Left lung (tissue), 10 donors: ENCODE measurements around the gene PALM3. TPM values are rescaled to one million over a fixed set of nuclear protein-coding genes. Genes with fewer than 3 reads are reported as not detected.
"Not testable (repeated sequence)": the region's sequence is repeated elsewhere in the genome, so short reads cannot be mapped to it uniquely, and the experiment has no call there.

Experiments
- ATAC-seq: fragments of 200-7000 bp; cut with Tn5 transposase; one replicate; pipeline ENCODE4 v1.9.1; 2020; ENCODE audit warnings: moderate library complexity
- DNase-seq, 4 donors: peaks; one replicate each; pipeline ENCODE4 v3.0.0-alpha.2; 2013 to 2020
- H3K27ac ChIP-seq, 2 donors: fragments of 200-600 bp; sonication (generic) in 1 of 2; one replicate each; pipeline versions ENCODE4 v1.5.0 to v1.8.0; 2020 to 2021
- H3K27me3 ChIP-seq, 2 donors: fragments of 200-600 bp; sonication (generic) in 1 of 2; one replicate each; pipeline versions ENCODE4 v1.5.0 to v1.8.0; 2020 to 2021
- H3K36me3 ChIP-seq, 2 donors: fragments of 200-600 bp; sonication (generic) in 1 of 2; one replicate each; pipeline versions ENCODE4 v1.5.0 to v1.8.0; 2020 to 2021
- H3K4me1 ChIP-seq, 2 donors: fragments of 200-600 bp; one replicate each; pipeline ENCODE4 v1.8.0; 2021
- H3K4me3 ChIP-seq, 2 donors: fragments of 200-600 bp; sonication (generic) in 1 of 2; one replicate each; pipeline versions ENCODE4 v1.5.0 to v1.8.0; 2020 to 2021; ENCODE audit warnings: mild to moderate bottlenecking in 1 of 2
- H3K9me3 ChIP-seq, 2 donors: fragments of 200-600 bp; sonication (generic) in 1 of 2; one replicate each; pipeline versions ENCODE4 v1.5.0 to v1.8.0; 2020 to 2021
- intact Hi-C, 2 donors: fragments of 100-400 bp; cut with DNase I; formaldehyde crosslinking; loops; one replicate each; pipeline versions ENCODE4 v1.11.2 to v1.14.2; 2022
- polyA plus RNA-seq, 6 donors: library from polyadenylated mRNA; unstranded; fragments of 120-200 nt; gene quantifications; one replicate each; pipeline ENCODE4 v1.2.1, GENCODE V29; 2013; ENCODE audit not compliant: insufficient read length in 6 of 6
- total RNA-seq, 2 donors: library from RNA; stranded (reverse); fragmentation: NEBNext Ultra II Directional; extraction: Animal tissue kit (Norgen Biotek cat#: 25700); gene quantifications; one replicate each; pipeline ENCODE4 v1.2.1, GENCODE V29; 2021
- TF ChIP-seq, protein P1 (sequence below), 2 donors: fragments of 200-600 bp; sonication (generic) in 1 of 2; IDR thresholded peaks; one replicate each; pipeline versions ENCODE4 v1.5.0 to v1.8.0; 2021; ENCODE audit warnings: antibody characterized with exemption in 2 of 2
- donor health status: DM: no; HTN: yes; CAD: no.
- donor health status: DM: no; HTN: no; CAD: no.

PALM3 gene
- total and polyA plus RNA-seq, 8 donors, result 6.0 to 26.6 (median 15.7) TPM

DNA sequence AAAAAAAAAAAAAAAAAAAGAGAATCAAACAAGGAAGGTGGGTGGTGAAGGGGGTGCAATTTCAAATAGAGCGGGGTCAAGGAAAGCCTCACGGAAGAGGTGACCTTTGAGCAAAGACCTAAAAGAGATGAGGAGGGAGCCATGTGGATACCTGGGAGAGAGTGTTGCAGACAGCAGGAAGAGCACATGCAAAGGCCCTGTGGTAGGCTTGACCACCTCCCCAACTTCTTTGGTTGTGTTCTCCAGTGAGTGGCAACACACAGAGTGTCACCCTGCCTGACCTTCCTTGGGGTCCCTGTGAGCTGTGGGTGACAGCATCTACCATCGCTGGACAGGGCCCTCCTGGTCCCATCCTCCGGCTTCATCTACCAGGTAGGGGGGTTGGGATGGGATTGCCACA, 11.4 kb downstream of the PALM3 start:
- TF ChIP-seq, protein P1, sequence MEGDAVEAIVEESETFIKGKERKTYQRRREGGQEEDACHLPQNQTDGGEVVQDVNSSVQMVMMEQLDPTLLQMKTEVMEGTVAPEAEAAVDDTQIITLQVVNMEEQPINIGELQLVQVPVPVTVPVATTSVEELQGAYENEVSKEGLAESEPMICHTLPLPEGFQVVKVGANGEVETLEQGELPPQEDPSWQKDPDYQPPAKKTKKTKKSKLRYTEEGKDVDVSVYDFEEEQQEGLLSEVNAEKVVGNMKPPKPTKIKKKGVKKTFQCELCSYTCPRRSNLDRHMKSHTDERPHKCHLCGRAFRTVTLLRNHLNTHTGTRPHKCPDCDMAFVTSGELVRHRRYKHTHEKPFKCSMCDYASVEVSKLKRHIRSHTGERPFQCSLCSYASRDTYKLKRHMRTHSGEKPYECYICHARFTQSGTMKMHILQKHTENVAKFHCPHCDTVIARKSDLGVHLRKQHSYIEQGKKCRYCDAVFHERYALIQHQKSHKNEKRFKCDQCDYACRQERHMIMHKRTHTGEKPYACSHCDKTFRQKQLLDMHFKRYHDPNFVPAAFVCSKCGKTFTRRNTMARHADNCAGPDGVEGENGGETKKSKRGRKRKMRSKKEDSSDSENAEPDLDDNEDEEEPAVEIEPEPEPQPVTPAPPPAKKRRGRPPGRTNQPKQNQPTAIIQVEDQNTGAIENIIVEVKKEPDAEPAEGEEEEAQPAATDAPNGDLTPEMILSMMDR (IDR thresholded peaks at IDR 0.05), result no peak
- H3K4me3 ChIP-seq, result no peak overlapping the region
- ATAC-seq, result no peak
- peaks cover 0 to 60% of the 10 kb centered on the region in 2 donors for H3K36me3 ChIP-seq
- no peak overlapping the region for H3K27ac ChIP-seq
- H3K27me3 ChIP-seq, result no peaks in the 10 kb centered on the region
- intact Hi-C loops, result no loop called here
- no peaks in the 10 kb centered on the region for H3K4me1 ChIP-seq
- no peak for DNase-seq
- no peaks in the 10 kb centered on the region for H3K9me3 ChIP-seq

DNA sequence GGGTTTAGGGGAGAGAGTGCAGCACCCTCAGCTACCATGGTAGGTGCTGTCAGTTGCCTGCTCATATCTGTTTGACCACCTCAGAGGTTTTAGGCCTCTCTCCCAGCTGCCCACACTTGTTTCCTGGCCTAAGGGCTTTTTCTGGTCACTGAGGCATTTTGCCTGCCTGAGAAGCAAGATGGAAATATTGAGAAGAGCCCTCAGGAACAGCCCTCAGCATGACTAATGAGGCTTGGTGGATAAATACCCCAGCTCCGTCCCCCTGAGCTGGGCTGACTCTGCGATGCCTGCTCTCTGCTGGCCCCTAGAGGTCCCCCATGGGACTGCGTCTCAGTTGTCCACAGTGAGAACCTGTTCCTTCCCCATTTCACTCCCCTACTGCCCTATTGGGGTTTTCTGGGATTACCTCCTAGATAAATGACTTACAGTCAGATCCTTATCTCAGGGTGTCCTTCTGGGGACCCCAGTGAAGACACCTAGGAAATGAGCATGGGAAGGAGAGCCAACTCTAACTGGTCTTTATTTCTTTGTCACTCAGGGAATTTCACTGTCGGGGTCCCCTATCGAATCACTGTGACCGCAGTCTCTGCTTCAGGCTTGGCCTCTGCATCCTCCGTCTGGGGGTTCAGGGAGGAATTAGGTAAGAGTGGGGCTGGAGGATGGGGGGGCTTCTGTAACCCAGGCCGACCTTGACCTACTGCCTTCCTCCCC, 13.3 kb downstream of the PALM3 start:
- H3K36me3 ChIP-seq, result peaks cover 0 to 67% of the 10 kb centered on the region in 2 donors
- H3K4me3 ChIP-seq, result no peak overlapping the region
- intact Hi-C loops, result no loop called here
- H3K9me3 ChIP-seq, result no peaks in the 10 kb centered on the region
- DNase-seq (peak in 1 of 4 donors; percentile 87), ATAC-seq (peak; percentile 93)
- H3K27me3 ChIP-seq, result no peaks in the 10 kb centered on the region
- TF ChIP-seq, protein P1 (IDR thresholded peaks at IDR 0.05), result peak; percentile 85 to 92
- no peaks in the 10 kb centered on the region for H3K4me1 ChIP-seq
- H3K27ac ChIP-seq, result no peak overlapping the region

DNA sequence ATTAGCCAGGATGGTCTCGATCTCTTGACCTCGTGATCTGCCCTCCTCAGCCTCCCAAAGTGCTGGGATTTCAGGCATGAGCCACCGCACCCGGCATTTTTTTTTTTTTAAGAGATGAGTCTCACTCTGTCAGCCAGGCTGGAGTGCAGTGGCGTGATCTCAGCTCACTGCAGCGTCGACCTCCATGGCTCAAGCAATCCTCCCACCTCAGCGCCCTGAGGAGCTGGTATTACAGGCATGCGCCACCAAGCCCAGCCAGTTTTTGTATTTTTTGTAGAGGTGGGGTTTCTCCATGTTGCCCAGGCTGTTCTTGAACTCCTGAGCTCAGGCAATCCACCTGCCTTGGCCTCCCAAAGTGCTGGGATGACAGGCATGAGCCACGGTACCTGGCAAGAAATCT, 14.0 kb downstream of the PALM3 start:
- H3K36me3 ChIP-seq, result peaks cover 0 to 61% of the 10 kb centered on the region in 2 donors
- H3K27me3 ChIP-seq, H3K4me3 ChIP-seq, H3K9me3 ChIP-seq, DNase-seq, H3K27ac ChIP-seq, ATAC-seq, intact Hi-C loops, H3K4me1 ChIP-seq: not testable (repeated sequence)

DNA sequence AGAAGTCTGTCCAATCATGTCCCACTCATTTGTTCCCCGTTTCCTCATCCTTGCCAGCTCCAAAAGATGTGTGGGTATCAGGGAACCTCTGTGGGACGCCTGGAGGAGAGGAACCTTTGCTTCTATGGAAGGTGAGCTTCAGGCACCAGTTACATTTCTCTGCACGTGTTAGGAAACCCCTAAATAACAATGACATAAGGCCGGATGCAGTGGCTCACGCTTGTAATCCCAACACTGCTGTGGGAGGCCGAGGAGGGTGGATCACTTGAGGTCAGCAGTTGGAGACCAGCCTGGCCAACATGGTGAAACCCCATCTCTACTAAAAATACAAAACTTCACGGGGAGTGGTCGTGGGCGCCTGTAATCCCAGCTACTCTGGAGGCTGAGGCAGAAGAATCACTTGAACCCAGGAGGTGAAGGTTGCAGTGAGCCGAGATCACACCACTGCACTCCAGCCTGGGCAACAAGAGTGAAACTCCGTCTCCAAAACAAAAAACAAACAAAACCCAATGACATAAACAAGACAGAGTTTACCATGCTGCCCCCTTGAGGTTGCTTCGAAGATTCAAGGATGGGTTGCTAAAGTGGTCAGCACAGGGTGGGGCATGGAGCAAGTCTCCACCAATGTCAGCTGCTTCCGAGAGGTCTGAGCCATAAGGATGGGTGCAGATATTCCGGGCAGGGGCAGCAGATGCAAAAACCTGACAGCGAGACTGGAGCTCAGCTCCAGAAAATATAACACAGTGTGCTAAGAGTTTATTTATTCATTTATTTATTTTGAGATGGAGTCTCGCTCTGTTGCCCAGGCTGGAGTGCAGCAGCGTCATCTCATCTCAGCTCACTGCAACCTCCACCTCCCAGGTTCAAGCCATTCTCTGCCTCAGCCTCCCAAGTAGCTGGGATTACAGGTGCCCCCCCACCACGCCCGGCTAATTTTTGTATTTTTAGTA, 18.9 kb downstream of the PALM3 start:
- ATAC-seq (peak; percentile 84), DNase-seq (peak in 1 of 4 donors; percentile 73)
- H3K4me3 ChIP-seq, intact Hi-C loops, H3K9me3 ChIP-seq, H3K4me1 ChIP-seq, H3K27me3 ChIP-seq: not testable (repeated sequence)
- TF ChIP-seq, protein P1 (IDR thresholded peaks at IDR 0.05), result peak; percentile 26 to 63
- peaks cover 0 to 55% of the 10 kb centered on the region in 2 donors for H3K36me3 ChIP-seq
- peak overlapping the region in 1 of 2 donors; percentile 24 for H3K27ac ChIP-seq

DNA sequence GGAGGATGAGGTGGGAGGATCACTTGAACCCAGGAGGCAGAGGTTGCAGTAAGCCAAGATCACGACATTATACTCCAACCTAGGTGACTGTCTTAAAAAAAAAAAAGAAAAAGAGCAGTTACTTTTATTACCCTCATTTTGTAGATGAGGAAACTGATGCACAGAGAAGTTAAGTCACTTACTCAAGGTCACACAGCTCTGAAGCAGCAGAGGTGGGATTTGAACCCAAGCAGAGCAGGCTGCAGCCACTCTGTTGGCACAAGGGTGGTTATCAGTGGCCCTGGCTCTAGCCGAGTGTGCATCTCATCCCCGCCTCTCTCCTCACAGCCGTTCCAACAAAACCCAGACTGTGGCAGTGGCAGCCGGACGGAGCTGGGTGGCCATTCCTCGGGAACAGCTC, 22.7 kb downstream of the PALM3 start:
- H3K27me3 ChIP-seq, result no peaks in the 10 kb centered on the region
- H3K36me3 ChIP-seq, result peaks cover 0 to 37% of the 10 kb centered on the region in 2 donors
- no peak for DNase-seq
- no peak overlapping the region for H3K4me3 ChIP-seq
- H3K4me1 ChIP-seq, result peaks cover 0 to 10% of the 10 kb centered on the region in 2 donors
- H3K27ac ChIP-seq, result no peak overlapping the region
- H3K9me3 ChIP-seq, result no peaks in the 10 kb centered on the region
- ATAC-seq, result no peak
- intact Hi-C loops, result loop anchor here in 1 of 2 donors (10.0 kb wide), 1 partner anchor 154 kb away; no protein-coding TSS in a partner anchor
- TF ChIP-seq, protein P1 (IDR thresholded peaks at IDR 0.05), result no peak
